Upper lobe of left lung (tissue), 6 donors: ENCODE results near the gene SFMBT1. TPM values are rescaled to one million over a fixed set of nuclear protein-coding genes. Genes with fewer than 3 reads are reported as not detected.
"Not testable (repeated sequence)": the region's sequence is repeated elsewhere in the genome, so short reads cannot be mapped to it uniquely, and the experiment has no call there.

Experiments used
- ATAC-seq, 2 donors: fragments of 200-7000 bp; cut with Tn5 transposase; one replicate each; pipeline ENCODE4 v1.9.1; 2022; ENCODE audit warnings: mild to moderate bottlenecking in 2 of 2, moderate library complexity in 2 of 2; ENCODE audit not compliant: low FRiP score in 2 of 2
- DNase-seq, 2 donors: peaks; one replicate each; pipeline ENCODE4 v3.0.0-alpha.2; 2019 to 2020
- H3K27ac ChIP-seq, 4 donors: fragments of 200-600 bp; sonication (generic); one replicate each; pipeline ENCODE4 v1.5.1; 2016 to 2019
- H3K27me3 ChIP-seq, 4 donors: fragments of 200-600 bp; sonication (generic); one replicate each; pipeline ENCODE4 v1.5.1; 2017 to 2019
- H3K36me3 ChIP-seq, 4 donors: fragments of 200-600 bp; sonication (generic); one replicate each; pipeline ENCODE4 v1.5.1; 2016 to 2019
- H3K4me1 ChIP-seq, 4 donors: fragments of 200-600 bp; sonication (generic); one replicate each; pipeline ENCODE4 v1.5.1; 2018 to 2019
- H3K4me3 ChIP-seq, 4 donors: fragments of 200-600 bp; sonication (generic); one replicate each; pipeline ENCODE4 v1.5.1; 2017 to 2019; ENCODE audit warnings: mild to moderate bottlenecking in 2 of 4, moderate library complexity in 1 of 4
- H3K9me3 ChIP-seq, 4 donors: fragments of 200-600 bp; sonication (generic); one replicate each; pipeline ENCODE4 v1.5.1; 2018 to 2019
- CTCF ChIP-seq, 6 experiments: fragments of 450-650 bp in 4 of 6; fragments of 200-600 bp in 2 of 6; sonication (generic) in 2 of 6; IDR thresholded peaks; one replicate each; pipeline ENCODE4 v1.5.1; 2016 to 2019; ENCODE audit warnings: antibody characterized with exemption in 6 of 6
- EP300 ChIP-seq, 4 donors: sonication (generic); formaldehyde crosslinking; IDR thresholded peaks; one replicate each; pipeline ENCODE4 v1.5.1; 2017; ENCODE audit warnings: antibody characterized with exemption in 4 of 4, control low read depth in 2 of 4
- POLR2A ChIP-seq, 4 donors: fragments of 450-650 bp; IDR thresholded peaks; one replicate each; pipeline ENCODE4 v1.5.1; 2016 to 2017; ENCODE audit warnings: antibody characterized with exemption in 4 of 4, mild to moderate bottlenecking in 2 of 4
- POLR2AphosphoS5 ChIP-seq, 2 donors: sonication (generic); formaldehyde crosslinking; IDR thresholded peaks; one replicate each; pipeline ENCODE4 v1.5.1; 2017; ENCODE audit warnings: antibody characterized with exemption in 2 of 2
- WGBS, 2 donors: methylation state at CpG; one replicate each; pipeline ENCODE4 v1.1.5; 2017 to 2018; 5-methylcytosine and 5-hydroxymethylcytosine counted together
- total RNA-seq, 6 donors: library from RNA; depleted of rRNA in 4 of 6; stranded (reverse); fragments of >200 nt in 4 of 6; gene quantifications; one replicate each; pipeline versions ENCODE4 v1.1.0 to v1.2.1, GENCODE V29; 2016 to 2021
- donor health status: DM: no; HTN: no; CAD: no; lungs with moderate emphysema.
- donor health status: DM: no; HTN: yes; CAD: no; lungs with severe emphysema.

The SFMBT1 gene
- total RNA-seq, 6 donors from 2014 or later = 12.8 to 69.9 (median 32.9) TPM

- H3K36me3 ChIP-seq = no peaks in the 10 kb centered on the region
- H3K4me3 ChIP-seq = no peak overlapping the region
- H3K4me1 ChIP-seq = no peaks in the 10 kb centered on the region
- DNase-seq (no peak), ATAC-seq (no peak)
- no peaks in the 10 kb centered on the region for H3K27me3 ChIP-seq
- 85 to 92% methylated on average over 4 to 7 of the region's 7 CpGs for WGBS, 2 donors
- H3K9me3 ChIP-seq = no peaks in the 10 kb centered on the region
- no peak overlapping the region for H3K27ac ChIP-seq
- no peak for TF ChIP-seq CTCF (IDR thresholded peaks at IDR 0.05)
- TF ChIP-seq POLR2A (IDR thresholded peaks at IDR 0.05) = no peak
- TF ChIP-seq EP300 (IDR thresholded peaks at IDR 0.05) = no peak
- TF ChIP-seq POLR2AphosphoS5 (IDR thresholded peaks at IDR 0.05) = no peak
These were observed 20.1 kb upstream of the SFMBT1 start for GRCh38 chr3:53065841-53066480.

GRCh38 chr3:53062905-53063304, 17.0 kb upstream of the SFMBT1 start:
- Histone ChIP-seq H3K9me3 (no peaks in the 10 kb centered on the region), H3K4me3 (no peak overlapping the region), H3K27ac (no peak overlapping the region), H3K4me1 (no peaks in the 10 kb centered on the region), H3K27me3 (no peaks in the 10 kb centered on the region), H3K36me3 (no peaks in the 10 kb centered on the region)
- DNase-seq (no peak), ATAC-seq (no peak)
- 88 to 90% methylated on average over 2 of the region's 2 CpGs for WGBS, 2 donors
- TF ChIP-seq CTCF (IDR thresholded peaks at IDR 0.05) (no peak), EP300 (IDR thresholded peaks at IDR 0.05) (no peak), POLR2AphosphoS5 (IDR thresholded peaks at IDR 0.05) (no peak), POLR2A (IDR thresholded peaks at IDR 0.05) (no peak)

GRCh38 chr3:53056442-53056841, 10.6 kb upstream of the SFMBT1 start:
- Histone ChIP-seq H3K4me3 (no peak overlapping the region), H3K9me3 (no peaks in the 10 kb centered on the region), H3K4me1 (no peaks in the 10 kb centered on the region), H3K27me3 (no peaks in the 10 kb centered on the region), H3K27ac (no peak overlapping the region), H3K36me3 (no peaks in the 10 kb centered on the region)
- 85 to 98% methylated on average over 2 of the region's 2 CpGs for WGBS, 2 donors
- peak in 1 of 2 donors; percentile 26 for ATAC-seq
- no peak for DNase-seq
- no peak for TF ChIP-seq CTCF (IDR thresholded peaks at IDR 0.05)
- no peak for TF ChIP-seq POLR2AphosphoS5 (IDR thresholded peaks at IDR 0.05)
- TF ChIP-seq POLR2A (IDR thresholded peaks at IDR 0.05) = no peak
- no peak for TF ChIP-seq EP300 (IDR thresholded peaks at IDR 0.05)

- not testable (repeated sequence) for DNase-seq, H3K27me3 ChIP-seq, H3K27ac ChIP-seq, ATAC-seq, H3K9me3 ChIP-seq, H3K4me1 ChIP-seq, H3K36me3 ChIP-seq, H3K4me3 ChIP-seq
- 91 to 93% methylated on average over 7 of the region's 7 CpGs for WGBS, 2 donors
These were observed 8.4 kb upstream of the SFMBT1 start for GRCh38 chr3:53054233-53054632.

GRCh38 chr3:53051929-53052328, 6.1 kb upstream of the SFMBT1 start:
- 80 to 92% methylated on average over 2 of the region's 2 CpGs for WGBS, 2 donors
- Histone ChIP-seq H3K36me3 (no peaks in the 10 kb centered on the region), H3K4me3 (no peak overlapping the region), H3K9me3 (no peaks in the 10 kb centered on the region), H3K27me3 (no peaks in the 10 kb centered on the region), H3K27ac (no peak overlapping the region), H3K4me1 (peaks cover 0 to 4% (median under 1%) of the 10 kb centered on the region in 4 donors)
- DNase-seq (no peak), ATAC-seq (no peak)
- TF ChIP-seq POLR2A (IDR thresholded peaks at IDR 0.05) = no peak
- TF ChIP-seq POLR2AphosphoS5 (IDR thresholded peaks at IDR 0.05) = no peak
- no peak for TF ChIP-seq EP300 (IDR thresholded peaks at IDR 0.05)

- no peaks in the 10 kb centered on the region for H3K36me3 ChIP-seq
- H3K4me1 ChIP-seq = peaks cover 3 to 16% (median 6%) of the 10 kb centered on the region in 4 donors
- DNase-seq (no peak), ATAC-seq (no peak)
- no peaks in the 10 kb centered on the region for H3K9me3 ChIP-seq
- H3K27me3 ChIP-seq = no peaks in the 10 kb centered on the region
- H3K27ac ChIP-seq = no peak overlapping the region
- H3K4me3 ChIP-seq = no peak overlapping the region
- TF ChIP-seq CTCF (IDR thresholded peaks at IDR 0.05) = no peak
- no peak for TF ChIP-seq POLR2AphosphoS5 (IDR thresholded peaks at IDR 0.05)
- TF ChIP-seq EP300 (IDR thresholded peaks at IDR 0.05) = no peak
- TF ChIP-seq POLR2A (IDR thresholded peaks at IDR 0.05) = no peak
- WGBS, 2 donors = 84 to 87% methylated on average over 8 of the region's 8 CpGs
These were observed 4.1 kb upstream of the SFMBT1 start for GRCh38 chr3:53049987-53050386.
